GDM1 (cell line): Measurements from ENCODE around the gene EPB41.
A peak's percentile ranks its signal among the peaks of the same experiment; 100 is the strongest.
"Not testable (repeated sequence)": the region's sequence is repeated elsewhere in the genome, so short reads cannot be mapped to it uniquely, and the experiment has no call there.

ENCODE experiments used
- DNase-seq: peaks from one replicate; lab custom pipeline; 2025; lab: John Stamatoyannopoulos, UW

Gene EPB41

DNA sequence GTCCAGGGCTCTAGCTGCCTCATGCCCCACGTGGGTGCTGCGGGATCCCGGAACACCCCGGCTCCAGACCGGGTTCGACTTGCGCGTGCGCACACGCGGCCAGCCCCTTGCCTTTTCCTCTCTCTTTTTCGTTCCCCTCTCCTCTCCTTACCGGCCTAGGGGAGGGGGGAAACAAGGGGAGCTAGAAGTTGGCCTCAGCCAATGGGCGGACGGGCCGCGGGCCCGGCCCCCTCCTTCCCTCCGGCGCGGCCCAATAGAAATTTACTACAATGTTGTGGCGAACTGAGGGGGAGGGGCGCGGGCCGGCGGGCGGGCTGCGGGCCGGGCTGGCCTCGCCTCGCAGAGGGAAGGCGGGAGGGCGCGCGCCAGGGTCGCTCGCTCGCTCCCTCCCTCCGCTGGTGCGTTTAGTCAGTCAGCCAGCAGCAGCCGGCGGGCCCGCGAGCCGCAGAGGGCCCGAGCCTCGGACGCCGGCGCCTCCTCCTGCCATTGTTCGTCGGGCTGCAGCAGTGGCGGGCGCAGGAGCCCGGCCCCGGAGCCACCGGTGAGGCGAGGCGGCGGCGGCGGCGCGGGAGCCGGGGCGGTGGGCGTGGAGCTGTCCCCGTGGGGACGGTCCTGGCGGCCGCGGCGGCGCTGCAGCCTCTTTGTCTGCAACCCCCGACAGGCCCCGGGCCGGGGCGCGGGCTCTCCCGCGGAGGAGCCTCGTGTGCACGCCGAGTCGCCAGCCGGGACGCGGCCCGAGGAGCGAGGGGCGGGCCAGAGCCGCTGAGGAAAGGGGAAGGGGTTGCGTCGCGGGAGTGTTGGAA is at the start of gene EPB41:
Gene EPB41 (plus strand): TSS at position 342 of the 803 bp plus-strand sequence. CDS start 72,869 bp downstream, outside the sequence.
- DNase-seq = peak; percentile 97

DNA sequence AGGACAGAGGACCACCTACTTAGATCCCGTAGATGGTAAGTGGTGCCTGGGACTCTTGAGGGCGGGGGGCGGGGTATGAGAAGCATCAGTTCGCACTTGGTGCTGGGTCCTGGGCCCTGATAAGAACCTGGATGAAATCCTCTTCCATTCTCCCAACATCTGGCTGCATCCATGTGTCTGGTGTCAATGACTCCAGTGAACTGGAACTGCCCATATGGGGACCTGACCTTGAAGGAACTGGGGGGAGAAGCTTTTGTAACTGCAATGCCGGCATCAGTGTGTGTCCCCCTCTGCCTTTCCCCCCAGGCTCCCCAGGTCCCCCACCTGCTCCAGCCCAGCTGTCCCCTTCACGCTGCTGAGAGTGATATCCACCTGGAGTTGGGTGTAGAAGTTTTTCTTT is 49.7 kb upstream of the EPB41 start:
- no peak for DNase-seq

DNA sequence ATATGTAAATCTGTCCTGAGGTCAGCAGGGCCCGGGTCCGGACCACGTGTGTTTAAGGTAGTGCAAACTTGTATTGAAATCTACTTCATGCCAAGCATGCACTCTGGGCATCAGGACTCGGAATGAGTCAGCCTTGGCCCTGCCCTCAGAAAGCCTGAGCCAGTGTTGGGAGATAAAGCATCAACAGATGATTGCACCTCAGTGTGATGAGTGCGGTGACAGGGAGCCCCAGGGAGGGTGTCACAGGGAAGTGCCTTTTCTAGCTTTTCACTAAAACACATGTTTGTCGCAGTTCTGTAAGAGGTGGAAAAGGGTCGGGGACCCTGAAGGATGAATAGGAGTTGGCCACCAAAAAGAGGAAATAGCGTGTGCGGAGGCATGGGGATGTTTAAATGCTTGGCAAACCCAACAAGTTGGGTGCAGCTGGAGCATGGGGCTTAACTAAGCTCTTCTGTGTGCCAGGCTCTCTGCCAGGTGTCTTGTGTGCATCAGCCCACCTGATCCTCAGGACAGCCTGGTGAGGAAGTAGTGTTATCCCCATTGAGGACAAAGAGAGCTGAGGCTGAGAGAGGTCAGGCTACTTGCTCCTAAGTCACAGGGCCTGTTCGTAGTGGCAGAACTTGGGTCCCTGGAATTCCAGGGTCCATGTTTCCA is 48.2 kb upstream of the EPB41 start:
- DNase-seq = no peak

DNA sequence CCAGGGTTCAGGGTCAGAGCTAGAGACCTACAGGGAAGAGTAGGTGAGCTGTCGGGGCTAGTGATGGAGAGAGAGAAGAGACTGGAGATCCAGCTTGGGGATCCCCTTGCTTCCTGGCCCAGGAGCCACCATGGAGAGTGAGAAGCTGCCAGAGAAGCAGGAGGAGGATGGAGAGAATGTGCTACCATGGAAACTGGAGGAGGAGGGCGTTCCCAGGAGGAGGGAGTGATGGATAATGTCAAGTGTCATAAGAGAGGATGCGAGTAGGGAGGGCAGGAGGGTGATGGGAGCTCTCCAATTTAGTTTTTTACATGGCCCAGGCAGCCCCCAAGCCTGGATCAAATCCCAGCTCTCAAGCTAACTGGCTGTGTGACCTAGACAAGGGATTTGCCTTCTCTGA is 46.5 kb upstream of the EPB41 start:
- no peak for DNase-seq

DNA sequence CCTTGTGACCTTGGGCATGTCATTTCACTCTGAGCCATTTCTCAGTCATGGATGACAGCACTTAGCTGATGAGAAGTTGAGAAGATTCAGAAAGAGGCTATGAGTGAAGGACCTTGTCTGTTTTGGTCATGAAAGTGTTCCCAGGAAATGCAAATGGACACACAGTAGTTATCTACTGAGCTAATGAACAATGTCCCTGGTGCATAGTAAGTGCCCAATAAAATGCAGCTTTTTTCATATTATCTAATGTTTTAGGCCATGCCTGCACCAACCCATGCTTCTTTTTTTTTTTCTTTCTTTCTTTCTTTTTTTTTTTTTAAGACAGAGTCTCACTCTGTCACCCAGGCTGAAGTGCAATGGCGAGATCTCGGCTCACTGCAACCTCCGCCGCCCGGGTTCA is 44.4 kb upstream of the EPB41 start:
- DNase-seq = no peak

- no peak for DNase-seq
Observed at GRCh38 chr1:28871631-28872401, 42.6 kb upstream of the EPB41 start.

DNA sequence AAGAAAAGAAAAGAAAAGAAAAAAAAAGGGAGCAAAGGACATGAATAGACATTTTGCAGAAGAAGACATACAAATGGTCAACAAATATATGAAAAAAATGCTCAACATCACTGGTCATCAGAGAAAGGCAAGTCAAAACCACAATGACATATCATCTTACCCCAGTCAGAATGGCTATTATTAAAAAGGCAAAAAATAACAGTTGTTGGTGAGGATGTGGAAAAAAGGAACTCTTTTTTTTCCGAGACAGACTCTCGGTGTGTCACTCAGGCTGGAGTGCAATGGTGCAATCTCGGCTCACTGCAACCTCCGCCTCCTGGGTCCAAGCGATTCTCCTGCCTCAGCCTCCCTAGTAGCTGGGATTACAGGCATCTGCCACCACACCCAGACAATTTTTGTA is 39.2 kb upstream of the EPB41 start:
- DNase-seq = not testable (repeated sequence)

DNA sequence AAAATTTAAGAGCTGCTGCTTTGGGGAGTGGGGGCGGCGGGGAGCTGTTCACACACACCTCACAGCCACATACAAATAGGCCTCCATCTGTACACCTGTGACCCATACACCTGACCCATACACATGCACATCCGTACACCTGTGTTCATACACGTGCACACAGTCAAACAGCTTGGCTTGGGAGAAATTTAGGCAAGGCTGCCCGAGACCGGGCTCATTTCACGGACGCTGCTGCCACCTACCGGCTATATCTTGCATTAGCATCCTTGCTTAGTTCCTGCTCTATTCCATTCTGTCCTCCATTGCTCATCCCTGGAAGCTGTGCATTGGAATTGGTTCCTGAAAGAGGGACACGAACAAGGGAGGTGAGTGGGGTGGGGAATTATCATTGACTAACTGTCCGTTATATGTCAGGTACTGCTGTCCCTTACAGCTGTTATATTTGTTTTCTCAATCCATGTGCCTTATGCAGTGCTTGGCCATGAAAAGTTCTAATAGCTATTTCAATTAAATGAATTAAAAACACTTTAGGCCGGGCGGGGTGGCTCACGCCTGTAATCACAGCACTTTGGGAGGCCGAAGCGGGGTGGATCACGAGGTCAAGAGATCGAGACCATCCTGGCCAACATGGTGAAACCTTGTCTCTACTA is 37.1 kb upstream of the EPB41 start:
- DNase-seq = peak; percentile 50

- no peak for DNase-seq
Observed at GRCh38 chr1:28878796-28879195, 35.6 kb upstream of the EPB41 start.

GRCh38 chr1:28882009-28882628 is 32.2 kb upstream of the EPB41 start:
- peak; percentile 69 for DNase-seq

DNA sequence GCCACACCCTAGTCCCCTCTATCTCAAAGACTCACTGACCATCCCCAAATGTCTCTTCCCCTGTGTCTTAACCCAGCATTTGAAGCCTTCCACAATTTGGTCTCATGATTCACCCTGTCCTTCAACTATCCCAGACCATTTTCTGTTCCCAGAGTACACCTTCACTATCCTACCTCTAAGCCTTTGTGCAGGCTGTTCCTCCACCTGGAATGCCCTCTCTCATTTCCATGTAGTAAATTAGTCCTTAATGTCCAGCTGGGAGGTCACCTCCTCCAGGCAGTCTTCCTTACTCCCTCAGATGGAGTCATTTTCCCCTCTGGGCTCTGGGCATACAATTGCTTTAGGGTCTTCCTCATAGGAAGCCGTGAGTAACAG is 31.1 kb upstream of the EPB41 start:
- no peak for DNase-seq

- no peak for DNase-seq
Observed at GRCh38 chr1:28885472-28885877, 28.9 kb upstream of the EPB41 start.

DNA sequence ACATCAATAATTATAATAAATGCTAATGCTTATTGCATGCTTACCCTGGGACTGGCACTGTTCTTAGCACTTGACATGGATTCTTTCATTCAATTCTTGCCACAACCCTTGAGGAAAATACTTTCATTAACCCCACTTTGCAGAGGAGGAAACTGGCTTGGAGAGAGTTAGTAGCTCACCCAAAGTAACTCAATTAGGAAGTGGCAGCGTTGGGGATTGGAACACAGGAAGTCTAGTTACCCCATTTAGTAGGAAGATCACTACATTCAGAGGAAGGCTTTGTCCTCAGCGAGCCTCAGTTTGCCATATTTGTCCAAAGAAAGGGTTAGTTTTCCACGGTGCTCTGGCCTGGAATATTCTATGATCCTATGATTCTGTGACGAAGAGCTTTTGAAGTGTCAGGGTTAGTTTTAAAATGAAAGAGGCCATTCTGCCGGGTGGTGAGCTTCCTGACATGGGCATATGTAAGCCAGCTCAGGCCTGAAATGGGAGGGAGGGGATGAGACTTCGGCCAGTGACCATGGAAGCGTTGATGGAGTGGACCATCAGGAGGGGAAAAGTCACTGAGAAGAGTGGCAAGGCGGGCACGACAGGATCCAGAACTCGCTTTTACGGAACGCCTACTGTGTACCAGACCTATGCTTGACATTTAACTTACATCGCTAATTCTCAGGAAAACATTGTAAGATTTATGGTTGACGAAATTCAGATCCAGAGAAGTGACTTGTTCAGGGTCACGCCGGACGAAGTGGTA is 28.2 kb upstream of the EPB41 start:
- no peak for DNase-seq

DNA sequence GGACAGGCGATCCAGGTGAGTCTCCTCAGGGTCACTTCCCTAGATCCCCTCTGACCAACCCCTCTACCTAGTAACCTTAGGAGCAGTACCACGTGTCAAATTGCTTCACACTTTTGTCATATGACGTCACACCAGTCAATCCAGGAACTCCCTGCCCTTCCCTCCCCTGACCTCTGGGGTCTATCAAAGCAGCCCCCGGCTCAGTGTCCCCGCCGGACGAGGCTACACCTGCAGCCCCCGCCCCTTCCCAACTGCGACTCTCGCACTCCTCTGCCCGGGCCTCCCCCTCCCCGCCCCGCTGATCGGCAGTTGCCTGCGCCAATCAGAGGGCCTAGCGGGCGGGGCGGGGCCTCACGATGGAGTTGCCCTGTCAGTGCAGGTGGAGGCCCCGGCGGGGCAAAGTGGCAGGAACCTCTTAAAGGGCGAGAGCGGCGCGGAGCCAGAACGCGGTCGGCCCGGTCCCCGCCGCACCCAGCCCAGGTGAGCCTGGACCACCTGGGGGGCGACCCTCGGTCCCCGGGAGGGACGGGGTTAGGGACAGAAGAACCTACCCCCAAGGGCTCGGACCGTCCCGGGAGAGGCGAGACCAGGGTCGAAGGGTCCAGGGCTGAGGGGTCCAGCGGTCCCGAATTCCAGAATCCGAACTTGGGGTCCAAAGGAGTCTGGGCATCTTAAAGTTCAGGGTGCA is 27.5 kb upstream of the EPB41 start:
- peak; percentile 80 for DNase-seq

GRCh38 chr1:28887419-28887834 is 26.9 kb upstream of the EPB41 start:
- DNase-seq = no peak

DNA sequence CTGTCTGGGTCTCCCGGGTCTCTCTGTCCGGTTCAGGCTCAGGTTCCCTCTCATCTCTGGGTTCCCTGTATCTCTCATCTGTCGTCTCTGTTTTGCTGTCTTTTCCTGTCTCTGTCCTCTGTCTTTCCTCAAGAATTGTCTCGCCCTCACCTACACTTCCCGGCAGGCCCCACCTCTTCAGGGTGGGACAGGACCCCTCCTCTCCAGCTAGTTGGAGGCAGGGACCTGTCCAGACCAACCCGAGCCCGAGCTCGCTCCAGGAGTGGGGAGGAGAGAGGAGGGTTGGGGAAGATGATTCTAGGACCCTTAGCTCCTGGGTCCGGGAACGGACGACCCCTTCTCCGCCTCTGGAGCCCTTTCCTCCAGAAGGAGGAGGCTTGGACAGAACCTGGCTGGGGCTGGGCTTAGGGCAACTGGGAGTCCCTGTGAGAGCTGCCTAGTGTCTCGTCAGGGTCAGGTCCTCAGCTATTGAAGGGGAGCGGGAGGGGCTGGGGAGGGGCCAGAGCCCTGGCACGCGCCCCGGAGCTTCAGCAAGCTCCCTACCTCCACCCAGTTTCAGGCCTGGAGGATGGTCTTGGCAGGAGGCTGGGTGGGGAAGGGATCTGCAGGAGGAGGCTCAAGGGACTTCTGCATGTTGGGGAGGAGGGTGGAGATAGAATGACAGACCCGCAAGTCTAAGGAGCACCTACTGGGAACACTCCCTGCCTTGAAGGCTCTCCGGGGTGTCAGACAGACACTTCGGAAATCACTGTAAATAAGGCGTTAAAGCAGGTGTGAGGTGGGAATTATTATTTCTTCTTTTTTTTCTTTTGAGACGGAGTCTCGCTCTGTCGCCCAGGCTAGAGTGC is 26.3 kb upstream of the EPB41 start:
- DNase-seq = no peak

GRCh38 chr1:28888915-28889314 is 25.5 kb upstream of the EPB41 start:
- no peak for DNase-seq

DNA sequence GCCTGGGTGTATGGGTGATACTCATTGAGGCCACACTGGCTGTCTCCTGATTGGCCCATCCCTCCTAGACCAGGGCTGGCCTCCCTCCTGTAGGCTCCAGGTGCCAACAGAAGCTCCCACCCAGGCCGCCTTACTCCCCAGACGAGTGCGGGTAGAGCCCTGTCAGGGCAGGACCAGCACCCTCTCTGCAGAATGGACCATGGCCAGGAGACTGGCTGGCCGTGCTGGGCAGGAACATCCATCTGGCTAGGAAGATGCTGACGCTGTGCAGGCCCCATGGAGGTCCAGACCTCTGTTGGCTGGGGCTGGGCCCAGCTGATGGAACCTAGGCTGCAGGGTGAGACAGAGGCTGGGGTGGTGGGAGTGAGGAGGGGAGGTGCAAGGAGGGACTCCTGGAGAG is 25.0 kb upstream of the EPB41 start:
- no peak for DNase-seq

DNA sequence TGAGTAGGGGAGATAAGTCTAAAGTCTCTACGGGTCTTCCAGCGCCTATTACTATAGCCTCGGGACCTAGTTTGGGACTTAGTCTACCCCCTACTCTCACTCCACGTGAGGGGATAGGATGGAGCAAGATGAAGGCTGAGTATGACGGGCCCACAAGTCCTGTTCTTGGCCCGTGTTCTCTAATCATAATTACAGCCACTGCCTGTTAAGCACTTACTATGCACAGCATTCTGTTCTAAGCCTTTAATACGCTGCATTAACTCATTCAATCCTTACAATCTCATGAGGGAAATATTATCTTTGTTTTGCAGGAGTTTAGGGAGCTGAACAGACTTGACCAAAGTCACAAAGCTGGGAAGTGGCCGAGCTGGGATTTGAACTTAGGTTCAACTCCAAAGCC is 23.9 kb upstream of the EPB41 start:
- no peak for DNase-seq

DNA sequence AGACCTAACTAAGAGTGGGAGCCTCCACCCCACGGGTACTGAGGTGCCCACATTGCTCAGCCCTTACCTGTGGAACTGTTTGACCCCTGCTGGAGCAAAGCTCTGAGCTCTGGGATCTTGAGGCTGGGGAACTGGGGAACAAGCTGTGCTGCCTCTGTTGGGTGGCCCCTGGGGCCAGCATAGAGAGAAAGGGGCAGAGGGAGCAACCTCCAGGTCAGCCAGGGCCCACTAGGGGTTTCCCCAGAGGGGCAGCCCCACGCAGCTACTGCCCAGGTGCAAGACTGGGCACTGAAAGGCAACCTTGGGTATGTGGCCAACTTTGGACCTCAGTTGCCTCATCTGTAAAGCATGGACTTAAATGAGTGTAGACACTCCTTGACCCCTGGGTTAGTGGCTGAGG is 23.5 kb upstream of the EPB41 start:
- no peak for DNase-seq
